ENCODE measurements around the gene SCAF11.

DNA sequence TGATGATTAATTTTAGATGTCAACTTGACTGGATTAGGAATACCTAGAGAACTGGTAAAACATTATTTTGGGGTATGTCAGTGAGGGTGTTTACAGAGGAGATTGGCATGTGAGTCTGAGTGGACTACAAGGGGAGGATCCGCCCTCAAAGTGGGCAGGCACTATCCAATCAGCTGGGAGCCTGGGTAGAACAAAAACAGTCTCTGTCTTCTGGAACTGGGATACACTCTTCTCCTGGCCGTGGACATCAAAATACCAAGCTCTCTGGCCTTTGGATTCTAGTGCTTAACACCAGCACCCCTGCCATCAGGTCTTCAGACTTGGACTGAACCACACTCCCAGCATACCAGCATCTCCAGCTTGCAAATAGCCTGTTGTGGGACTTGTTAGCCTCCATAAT, 4.4 kb upstream of the SCAF11 start:
- TF ChIP-seq, protein P1, sequence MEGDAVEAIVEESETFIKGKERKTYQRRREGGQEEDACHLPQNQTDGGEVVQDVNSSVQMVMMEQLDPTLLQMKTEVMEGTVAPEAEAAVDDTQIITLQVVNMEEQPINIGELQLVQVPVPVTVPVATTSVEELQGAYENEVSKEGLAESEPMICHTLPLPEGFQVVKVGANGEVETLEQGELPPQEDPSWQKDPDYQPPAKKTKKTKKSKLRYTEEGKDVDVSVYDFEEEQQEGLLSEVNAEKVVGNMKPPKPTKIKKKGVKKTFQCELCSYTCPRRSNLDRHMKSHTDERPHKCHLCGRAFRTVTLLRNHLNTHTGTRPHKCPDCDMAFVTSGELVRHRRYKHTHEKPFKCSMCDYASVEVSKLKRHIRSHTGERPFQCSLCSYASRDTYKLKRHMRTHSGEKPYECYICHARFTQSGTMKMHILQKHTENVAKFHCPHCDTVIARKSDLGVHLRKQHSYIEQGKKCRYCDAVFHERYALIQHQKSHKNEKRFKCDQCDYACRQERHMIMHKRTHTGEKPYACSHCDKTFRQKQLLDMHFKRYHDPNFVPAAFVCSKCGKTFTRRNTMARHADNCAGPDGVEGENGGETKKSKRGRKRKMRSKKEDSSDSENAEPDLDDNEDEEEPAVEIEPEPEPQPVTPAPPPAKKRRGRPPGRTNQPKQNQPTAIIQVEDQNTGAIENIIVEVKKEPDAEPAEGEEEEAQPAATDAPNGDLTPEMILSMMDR (IDR thresholded peaks at IDR 0.05): no peak
- TF ChIP-seq POLR2A (IDR thresholded peaks at IDR 0.05): no peak
